SHP77 treated with DMSO at 0.1 percent for 48 hours (cell line): Measurements from ENCODE around the gene PCNX1.
"Not testable (repeated sequence)": the region's sequence is repeated elsewhere in the genome, so short reads cannot be mapped to it uniquely, and the experiment has no call there.

Experiments used
- DNase-seq: peaks from one replicate; lab custom pipeline; 2025; lab: John Stamatoyannopoulos, UW

PCNX1 gene

GRCh38 chr14:71129716-71130490 is 222.6 kb downstream of the PCNX1 start:
- DNase-seq, result not testable (repeated sequence)

GRCh38 chr14:71130491-71131179 is 223.4 kb downstream of the PCNX1 start:
- DNase-seq, result no peak

- no peak for DNase-seq
Observed at GRCh38 chr14:71133296-71133695, 226.0 kb downstream of the PCNX1 start.

GRCh38 chr14:71135496-71135895 is 228.2 kb downstream of the PCNX1 start:
- no peak for DNase-seq

- no peak for DNase-seq
Observed at GRCh38 chr14:71135911-71136310, 228.7 kb downstream of the PCNX1 start.

GRCh38 chr14:71136386-71137060 is 229.3 kb downstream of the PCNX1 start:
- no peak for DNase-seq

- no peak for DNase-seq
Observed at GRCh38 chr14:71137536-71138447, 230.5 kb downstream of the PCNX1 start.

GRCh38 chr14:71138448-71139293 is 231.4 kb downstream of the PCNX1 start:
- DNase-seq, result no peak

- DNase-seq, result no peak
Observed at GRCh38 chr14:71139294-71139946, 232.2 kb downstream of the PCNX1 start.

- no peak for DNase-seq
Observed at GRCh38 chr14:71140157-71140556, 232.9 kb downstream of the PCNX1 start.

GRCh38 chr14:71141701-71142374 is 234.6 kb downstream of the PCNX1 start:
- no peak for DNase-seq

GRCh38 chr14:71142375-71143038 is 235.2 kb downstream of the PCNX1 start:
- DNase-seq, result no peak

GRCh38 chr14:71143381-71144290 is 236.4 kb downstream of the PCNX1 start:
- DNase-seq, result no peak

GRCh38 chr14:71147335-71147734 is 240.1 kb downstream of the PCNX1 start:
- not testable (repeated sequence) for DNase-seq

- DNase-seq, result no peak
Observed at GRCh38 chr14:71148627-71149026, 241.4 kb downstream of the PCNX1 start.

GRCh38 chr14:71150737-71151136 is 243.5 kb downstream of the PCNX1 start:
- DNase-seq, result no peak

- no peak for DNase-seq
Observed at GRCh38 chr14:71155743-71156142, 248.5 kb downstream of the PCNX1 start.
